HG03571 (cell line): Measurements from ENCODE around the gene SLC17A9.
"Not testable (repeated sequence)": the region's sequence is repeated elsewhere in the genome, so short reads cannot be mapped to it uniquely, and the experiment has no call there.

Source experiments
- ATAC-seq: cut with Tn5 transposase; IDR thresholded peaks from one replicate; pipeline ENCODE4 v1.9.1; 2021; ENCODE audit not compliant: unreplicated experiment

The SLC17A9 gene

GRCh38 chr20:62955519-62956386 lies 3.2 kb downstream of the SLC17A9 start:
- ATAC-seq, result no peak

- no peak for ATAC-seq
Measured at GRCh38 chr20:62956387-62957135, 4.1 kb downstream of the SLC17A9 start.

GRCh38 chr20:62957136-62958117 lies 4.9 kb downstream of the SLC17A9 start:
- no peak for ATAC-seq

GRCh38 chr20:62958388-62959100 lies 6.0 kb downstream of the SLC17A9 start:
- ATAC-seq, result no peak

GRCh38 chr20:62959101-62959971 lies 6.8 kb downstream of the SLC17A9 start:
- ATAC-seq, result no peak

- no peak for ATAC-seq
Measured at GRCh38 chr20:62959998-62960436, 7.5 kb downstream of the SLC17A9 start.

GRCh38 chr20:62960446-62961309 lies 8.2 kb downstream of the SLC17A9 start:
- ATAC-seq, result not testable (repeated sequence)

GRCh38 chr20:62961310-62961783 lies 8.8 kb downstream of the SLC17A9 start:
- no peak for ATAC-seq

GRCh38 chr20:62961799-62962198 lies 9.3 kb downstream of the SLC17A9 start:
- no peak for ATAC-seq

GRCh38 chr20:62962221-62962879 lies 9.8 kb downstream of the SLC17A9 start:
- no peak for ATAC-seq

GRCh38 chr20:62962891-62963613 lies 10.5 kb downstream of the SLC17A9 start:
- ATAC-seq, result no peak

- ATAC-seq, result no peak
Measured at GRCh38 chr20:62963614-62964397, 11.3 kb downstream of the SLC17A9 start.

- no peak for ATAC-seq
Measured at GRCh38 chr20:62964700-62965099, 12.2 kb downstream of the SLC17A9 start.

- ATAC-seq, result no peak
Measured at GRCh38 chr20:62965363-62965771, 12.9 kb downstream of the SLC17A9 start.

GRCh38 chr20:62966212-62967148 lies 14.0 kb downstream of the SLC17A9 start:
- no peak for ATAC-seq
